PC-9 (cell line): ENCODE results near the gene LRRC72. TPM values are rescaled to one million over a fixed set of nuclear protein-coding genes. Genes with fewer than 3 reads are reported as not detected.

Experiments used
- BruUV-seq: library from RNA; stranded (reverse); fragments of 400-500 nt; replicated peaks from 2 replicates; lab custom pipeline; 2021; lab: Mats Ljungman, UMichigan
- CTCF ChIA-PET: fragments of 300-600 bp; sonication (Branson Sonifier 250); formaldehyde crosslinking; loops from one replicate; lab custom pipeline; 2022; ENCODE audit warnings: antibody characterized with exemption; lab: Charles Lee
- POLR2A ChIA-PET: fragments of 300-600 bp; sonication (Branson Sonifier 250); formaldehyde crosslinking; loops from one replicate; lab custom pipeline; 2022; ENCODE audit warnings: antibody characterized with exemption; ENCODE audit not compliant: unreplicated experiment; lab: Charles Lee
- DNase-seq, 2 experiments: peaks; one replicate each; pipeline versions ENCODE4 v3.0.0 to v3.0.0-alpha.2; 2015 to 2022; ENCODE audit warnings: mixed read lengths in 1 of 2
- H2AFZ ChIP-seq: fragments of 200-600 bp; sonication (generic); 2 replicates; pipeline ENCODE4 v1.8.1; 2017; ENCODE audit warnings: antibody characterized with exemption
- H3F3A ChIP-seq: fragments of 200-600 bp; sonication (generic); 2 replicates; pipeline ENCODE4 v1.8.1; 2017; ENCODE audit warnings: antibody characterized with exemption, mild to moderate bottlenecking, low read depth; ENCODE audit not compliant: insufficient read depth
- H3K27ac ChIP-seq: fragments of 200-600 bp; sonication (generic); 2 replicates; pipeline ENCODE4 v1.6.1; 2016; ENCODE audit warnings: mixed run types
- H3K27me3 ChIP-seq: fragments of 200-600 bp; sonication (generic); 2 replicates; pipeline ENCODE4 v1.6.1; 2016; ENCODE audit warnings: low read depth, mixed run types; ENCODE audit not compliant: insufficient read depth
- H3K36me3 ChIP-seq: fragments of 200-600 bp; sonication (generic); 2 replicates; pipeline ENCODE4 v1.6.1; 2016; ENCODE audit warnings: low read depth, mixed run types
- H3K4me1 ChIP-seq: fragments of 200-600 bp; sonication (generic); replicated peaks from 2 replicates; pipeline ENCODE4 v1.6.1; 2016; ENCODE audit warnings: mixed run types; ENCODE audit not compliant: insufficient read depth
- H3K4me2 ChIP-seq: fragments of 200-600 bp; sonication (generic); 2 replicates; pipeline ENCODE4 v1.6.1; 2017; ENCODE audit warnings: mixed run types
- H3K4me3 ChIP-seq: fragments of 200-600 bp; sonication (generic); 2 replicates; pipeline ENCODE4 v1.6.1; 2016; ENCODE audit warnings: mixed run types
- H3K79me2 ChIP-seq: fragments of 200-600 bp; sonication (generic); 2 replicates; pipeline ENCODE4 v1.6.1; 2017; ENCODE audit warnings: low read depth, mixed run types
- H3K9me2 ChIP-seq: fragments of 200-600 bp; sonication (generic); 2 replicates; pipeline ENCODE4 v1.8.1; 2017; ENCODE audit warnings: mild to moderate bottlenecking; ENCODE audit not compliant: insufficient read depth
- H3K9me3 ChIP-seq: fragments of 200-600 bp; sonication (generic); 2 replicates; pipeline ENCODE4 v1.8.1; 2016; ENCODE audit warnings: low read depth; ENCODE audit not compliant: insufficient read depth
- H4K20me1 ChIP-seq: fragments of 200-600 bp; sonication (generic); 2 replicates; pipeline ENCODE4 v1.8.1; 2017; ENCODE audit not compliant: insufficient read depth
- CTCF ChIP-seq: fragments of 200-600 bp; sonication (generic); conservative IDR thresholded peaks from 2 replicates; pipeline ENCODE4 v1.6.1; 2017; ENCODE audit warnings: mixed run types, antibody characterized with exemption, mild to moderate bottlenecking, moderate library complexity
- EZH2 ChIP-seq: fragments of 200-600 bp; sonication (generic); IDR thresholded peaks from 2 replicates; pipeline ENCODE4 v1.8.0; 2017; ENCODE audit warnings: antibody characterized with exemption, low read depth
- intact Hi-C: fragments of 100-400 bp; cut with micrococcal nuclease; formaldehyde crosslinking; loops from one replicate; pipeline ENCODE4 v1.10.0; 2022; ENCODE audit not compliant: unreplicated experiment
- total RNA-seq: library from RNA; stranded (reverse); gene quantifications from 2 replicates; pipeline ENCODE4 v1.2.3, GENCODE V29; 2021

LRRC72 gene
- total RNA-seq, 1 experiment from 2014 or later, result not detected

DNA sequence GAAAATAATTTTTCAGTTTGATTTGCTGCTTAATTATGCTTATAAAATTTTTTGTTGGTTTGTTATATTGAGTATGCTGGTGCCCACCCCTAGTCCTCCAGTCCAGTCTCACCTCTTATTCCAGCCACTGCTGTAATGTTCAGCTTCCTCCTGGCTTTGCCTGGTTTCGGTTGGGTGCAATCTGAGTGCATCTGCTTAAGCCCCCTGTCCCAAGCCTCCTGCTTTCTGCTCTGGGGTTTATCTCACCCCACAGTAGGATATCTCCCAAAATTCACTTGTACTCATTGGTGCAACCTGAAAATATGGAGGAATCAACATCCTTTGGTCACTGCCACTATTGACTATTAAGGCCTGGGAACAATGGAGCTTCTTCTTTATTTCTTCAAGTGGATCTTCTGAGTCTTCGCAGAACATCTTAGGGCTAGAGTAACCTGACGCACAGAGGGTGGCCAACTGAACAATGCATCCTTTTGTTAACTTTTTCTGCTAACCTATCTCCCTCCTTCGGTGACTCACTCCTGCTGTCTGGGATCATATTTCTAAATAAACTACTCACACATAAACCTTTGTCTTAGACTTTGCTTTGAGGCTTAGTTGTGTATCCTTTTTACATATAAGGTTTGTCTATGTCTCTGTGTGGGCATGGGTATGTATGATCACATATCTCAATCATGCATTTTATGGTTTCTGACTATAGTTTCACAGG lies 42.0 kb upstream of the LRRC72 start:
- Histone ChIP-seq H3K36me3 (no peaks in the 10 kb centered on the region), H3K27me3 (no peaks in the 10 kb centered on the region), H3K9me2 (no peaks in the 10 kb centered on the region), H3K27ac (no peak overlapping the region), H3K4me2 (peak overlapping the region; percentile 12), H4K20me1 (no peaks in the 10 kb centered on the region), H3K79me2 (no peaks in the 10 kb centered on the region), H3K9me3 (no peaks in the 10 kb centered on the region), H3F3A (peaks cover 13% of the 10 kb centered on the region), H3K4me3 (no peak overlapping the region), H2AFZ (no peak overlapping the region), H3K4me1 (peaks cover 12% of the 10 kb centered on the region)
- POLR2A ChIA-PET, result interaction anchor here (0.6 kb wide), 2 partner anchors 64 to 138 kb away, joined by 4 to 5 read pairs; partner anchors contain the start of gene CRPPA
- no TSS peak for BruUV-seq
- CTCF ChIA-PET, result interaction anchor here (0.8 kb wide), 1 partner anchor 80 kb away, joined by 5 read pairs; no protein-coding TSS in a partner anchor
- intact Hi-C loops, result no loop called here
- TF ChIP-seq CTCF (no peak), EZH2 (no peak)
- peak; percentile 45 to 88 for DNase-seq

DNA sequence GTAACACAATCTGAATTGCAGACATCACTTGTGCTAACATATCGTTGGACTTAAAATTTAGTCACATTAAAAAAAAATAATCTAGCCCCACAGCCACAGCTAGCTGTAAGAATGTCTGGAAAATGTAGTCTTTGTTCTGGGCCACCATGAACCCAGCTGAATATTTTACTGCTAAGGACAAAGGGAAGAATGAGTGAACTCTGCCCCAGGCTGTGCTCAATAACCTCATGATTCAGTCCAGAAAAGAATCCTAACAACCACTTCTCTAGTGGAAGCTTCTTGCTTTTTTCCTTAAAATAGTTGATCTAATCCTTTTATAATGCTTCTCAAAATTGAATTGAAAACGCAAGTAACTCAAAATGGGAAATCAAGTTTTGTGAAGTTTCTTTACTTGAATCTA lies 35.5 kb upstream of the LRRC72 start:
- intact Hi-C loops, result loop anchor here (5.0 kb wide), 1 partner anchor 64 kb away; no protein-coding TSS in a partner anchor
- ChIA-PET CTCF (no interaction called here), POLR2A (no interaction called here)
- Histone ChIP-seq H3K79me2 (no peaks in the 10 kb centered on the region), H3K36me3 (no peaks in the 10 kb centered on the region), H2AFZ (no peak overlapping the region), H3K4me3 (no peak overlapping the region), H3K4me1 (no peaks in the 10 kb centered on the region), H3F3A (no peaks in the 10 kb centered on the region), H3K9me2 (no peaks in the 10 kb centered on the region), H3K27ac (no peak overlapping the region), H3K27me3 (no peaks in the 10 kb centered on the region), H3K9me3 (no peaks in the 10 kb centered on the region), H3K4me2 (no peak overlapping the region), H4K20me1 (no peaks in the 10 kb centered on the region)
- TF ChIP-seq EZH2 (no peak), CTCF (no peak)
- no TSS peak for BruUV-seq
- DNase-seq, result peak in 1 of 2 experiments; percentile 19

DNA sequence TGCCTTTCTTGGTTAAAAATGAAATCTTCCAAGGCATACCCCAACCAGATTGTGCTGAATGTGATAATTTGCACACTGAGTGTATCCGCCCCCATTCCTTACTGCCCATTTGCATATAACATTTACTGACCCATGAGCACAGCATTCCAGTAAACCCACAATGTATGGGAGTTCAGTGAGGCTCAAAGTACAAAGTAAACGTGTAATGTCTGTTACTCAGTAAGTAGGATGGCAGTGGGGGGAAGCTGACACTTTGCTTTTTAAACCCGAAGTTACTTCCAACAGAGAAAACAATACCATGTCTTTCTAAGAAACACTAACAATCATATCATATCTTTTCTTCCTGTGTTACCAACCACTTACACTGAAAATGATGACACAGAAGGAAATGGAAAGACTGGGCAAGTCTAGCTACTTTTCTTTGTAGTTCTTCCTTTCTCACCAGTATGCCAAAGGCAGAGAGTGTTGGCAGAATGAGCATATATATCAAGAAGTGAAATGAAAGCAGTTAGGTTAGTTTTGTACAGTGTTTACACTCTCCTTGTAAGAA lies 34.0 kb upstream of the LRRC72 start:
- intact Hi-C loops, result loop anchor here (5.0 kb wide), 1 partner anchor 65 kb away; no protein-coding TSS in a partner anchor
- no peaks in the 10 kb centered on the region for H3K27me3 ChIP-seq
- no peak overlapping the region for H3K4me3 ChIP-seq
- H3K27ac ChIP-seq, result no peak overlapping the region
- H2AFZ ChIP-seq, result no peak overlapping the region
- no peak overlapping the region for H3K4me2 ChIP-seq
- H3K4me1 ChIP-seq, result no peaks in the 10 kb centered on the region
- H3K9me3 ChIP-seq, result no peaks in the 10 kb centered on the region
- DNase-seq, result peak in 1 of 2 experiments; percentile 54
- H3K36me3 ChIP-seq, result no peaks in the 10 kb centered on the region
- no peaks in the 10 kb centered on the region for H3F3A ChIP-seq
- no peaks in the 10 kb centered on the region for H3K9me2 ChIP-seq
- TF ChIP-seq EZH2 (no peak), CTCF (no peak)
- BruUV-seq, result no TSS peak
- ChIA-PET CTCF (no interaction called here), POLR2A (interaction anchor here (0.7 kb wide), 1 partner anchor 830 kb away, joined by 3 read pairs; no protein-coding TSS in a partner anchor)
- H3K79me2 ChIP-seq, result no peaks in the 10 kb centered on the region
- H4K20me1 ChIP-seq, result no peaks in the 10 kb centered on the region
